Sigmoid colon (tissue), 7 donors: ENCODE measurements around the gene INF2. TPM values are rescaled to one million over a fixed set of nuclear protein-coding genes. Genes with fewer than 3 reads are reported as not detected.

Experiments
- DNase-seq: peaks from one replicate; pipeline ENCODE4 v3.0.0-alpha.2; 2019
- H3K27ac ChIP-seq, 4 donors: fragments of 200-600 bp; sonication (generic); one replicate each; pipeline ENCODE4 v1.5.1; 2016 to 2019; ENCODE audit warnings: mild to moderate bottlenecking in 1 of 4
- H3K27me3 ChIP-seq, 3 donors: fragments of 200-600 bp; sonication (generic); one replicate each; pipeline ENCODE4 v1.5.1; 2019; ENCODE audit warnings: mild to moderate bottlenecking in 1 of 3
- H3K36me3 ChIP-seq, 4 donors: fragments of 200-600 bp; sonication (generic); one replicate each; pipeline ENCODE4 v1.5.1; 2016 to 2019
- H3K4me1 ChIP-seq, 4 donors: fragments of 200-600 bp; sonication (generic); one replicate each; pipeline ENCODE4 v1.5.1; 2017 to 2019
- H3K4me3 ChIP-seq, 4 donors: fragments of 200-600 bp; sonication (generic); one replicate each; pipeline ENCODE4 v1.5.1; 2017 to 2019; ENCODE audit warnings: mild to moderate bottlenecking in 2 of 4, moderate library complexity in 1 of 4
- H3K9me3 ChIP-seq, 4 donors: fragments of 200-600 bp in 3 of 4; sonication (generic) in 3 of 4; one replicate each; pipeline versions ENCODE4 v1.5.1 to v1.6.1; 2013 to 2019
- EP300 ChIP-seq, 4 donors: sonication (generic); formaldehyde crosslinking; IDR thresholded peaks; one replicate each; pipeline ENCODE4 v1.6.1; 2017; ENCODE audit warnings: antibody characterized with exemption in 4 of 4
- POLR2A ChIP-seq, 2 donors: fragments of 450-650 bp; IDR thresholded peaks; one replicate each; pipeline ENCODE4 v1.6.1; 2016; ENCODE audit warnings: antibody characterized with exemption in 2 of 2, mild to moderate bottlenecking in 2 of 2, moderate library complexity in 2 of 2
- POLR2AphosphoS5 ChIP-seq, 4 donors: sonication (generic); formaldehyde crosslinking; IDR thresholded peaks; one replicate each; pipeline ENCODE4 v1.6.1; 2017; ENCODE audit warnings: antibody characterized with exemption in 4 of 4
- WGBS, 2 donors: extraction: QIAGEN DNeasy Blood & Tissue Kit; methylation state at CpG; one replicate each; pipeline ENCODE4 v1.1.7; 2013; 5-methylcytosine and 5-hydroxymethylcytosine counted together
- intact Hi-C: fragments of 100-400 bp; cut with DNase I; formaldehyde crosslinking; loops from one replicate; pipeline ENCODE4 v1.15.1; 2023
- polyA plus RNA-seq, 3 donors: library from polyadenylated mRNA; stranded (reverse); fragments of 200-250 nt; gene quantifications; one replicate each; pipeline ENCODE4 v1.2.3, GENCODE V29; 2013
- total RNA-seq, 4 donors: library from RNA; depleted of rRNA; stranded (reverse); fragments of >200 nt; gene quantifications; one replicate each; pipeline ENCODE4 v1.1.0, GENCODE V29; 2016
- TF ChIP-seq, protein P1 (sequence below), 4 experiments: fragments of 450-650 bp in 3 of 4; fragments of 200-600 bp in 1 of 4; IDR thresholded peaks; one replicate each; pipeline ENCODE4 v1.5.1; 2016 to 2019; ENCODE audit warnings: antibody characterized with exemption in 4 of 4, mild to moderate bottlenecking in 3 of 4, moderate library complexity in 2 of 4
- donor health status: healthy with polysubstance abuse.
- donor health status: Bipolar disorder and iron deficiency.
- donor health status: healthy.

Gene INF2
- total and polyA plus RNA-seq, 7 donors, result 26.3 to 169 (median 67.0) TPM

DNA sequence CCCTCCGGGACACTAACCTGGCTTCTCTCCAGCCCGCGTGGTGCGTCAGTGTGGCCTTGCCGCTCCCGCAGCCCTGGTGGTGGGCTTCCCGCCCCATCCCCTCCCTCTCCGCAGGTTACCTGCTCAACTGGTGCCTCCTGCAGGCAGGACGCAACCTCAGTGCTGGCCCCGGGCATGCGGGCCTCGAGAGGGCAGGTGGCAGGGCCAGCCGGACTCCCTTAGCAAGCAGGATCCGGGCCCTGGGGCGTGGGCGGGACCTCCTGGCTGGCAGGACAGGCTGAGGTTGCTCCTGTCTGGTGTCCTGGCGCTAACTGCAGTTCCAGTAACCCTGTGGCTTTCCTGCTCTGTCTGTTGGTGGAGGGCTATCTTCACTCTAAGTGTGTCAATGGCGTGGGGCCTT lies 26.0 kb downstream of the INF2 start:
- no peaks in the 10 kb centered on the region for H3K9me3 ChIP-seq
- H3K36me3 ChIP-seq, result peaks cover 44 to 75% (median 61%) of the 10 kb centered on the region in 4 donors
- intact Hi-C loops, result no loop called here
- no peaks in the 10 kb centered on the region for H3K27me3 ChIP-seq
- no peaks in the 10 kb centered on the region for H3K4me1 ChIP-seq
- no peak overlapping the region for H3K4me3 ChIP-seq
- TF ChIP-seq POLR2AphosphoS5 (IDR thresholded peaks at IDR 0.05) (no peak), POLR2A (IDR thresholded peaks at IDR 0.05) (no peak), EP300 (IDR thresholded peaks at IDR 0.05) (no peak)
- TF ChIP-seq, protein P1, sequence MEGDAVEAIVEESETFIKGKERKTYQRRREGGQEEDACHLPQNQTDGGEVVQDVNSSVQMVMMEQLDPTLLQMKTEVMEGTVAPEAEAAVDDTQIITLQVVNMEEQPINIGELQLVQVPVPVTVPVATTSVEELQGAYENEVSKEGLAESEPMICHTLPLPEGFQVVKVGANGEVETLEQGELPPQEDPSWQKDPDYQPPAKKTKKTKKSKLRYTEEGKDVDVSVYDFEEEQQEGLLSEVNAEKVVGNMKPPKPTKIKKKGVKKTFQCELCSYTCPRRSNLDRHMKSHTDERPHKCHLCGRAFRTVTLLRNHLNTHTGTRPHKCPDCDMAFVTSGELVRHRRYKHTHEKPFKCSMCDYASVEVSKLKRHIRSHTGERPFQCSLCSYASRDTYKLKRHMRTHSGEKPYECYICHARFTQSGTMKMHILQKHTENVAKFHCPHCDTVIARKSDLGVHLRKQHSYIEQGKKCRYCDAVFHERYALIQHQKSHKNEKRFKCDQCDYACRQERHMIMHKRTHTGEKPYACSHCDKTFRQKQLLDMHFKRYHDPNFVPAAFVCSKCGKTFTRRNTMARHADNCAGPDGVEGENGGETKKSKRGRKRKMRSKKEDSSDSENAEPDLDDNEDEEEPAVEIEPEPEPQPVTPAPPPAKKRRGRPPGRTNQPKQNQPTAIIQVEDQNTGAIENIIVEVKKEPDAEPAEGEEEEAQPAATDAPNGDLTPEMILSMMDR (IDR thresholded peaks at IDR 0.05), result no peak
- H3K27ac ChIP-seq, result no peak overlapping the region
- DNase-seq, result no peak
- WGBS, 2 donors, result 88 to 92% methylated on average over 18 of the region's 18 CpGs

DNA sequence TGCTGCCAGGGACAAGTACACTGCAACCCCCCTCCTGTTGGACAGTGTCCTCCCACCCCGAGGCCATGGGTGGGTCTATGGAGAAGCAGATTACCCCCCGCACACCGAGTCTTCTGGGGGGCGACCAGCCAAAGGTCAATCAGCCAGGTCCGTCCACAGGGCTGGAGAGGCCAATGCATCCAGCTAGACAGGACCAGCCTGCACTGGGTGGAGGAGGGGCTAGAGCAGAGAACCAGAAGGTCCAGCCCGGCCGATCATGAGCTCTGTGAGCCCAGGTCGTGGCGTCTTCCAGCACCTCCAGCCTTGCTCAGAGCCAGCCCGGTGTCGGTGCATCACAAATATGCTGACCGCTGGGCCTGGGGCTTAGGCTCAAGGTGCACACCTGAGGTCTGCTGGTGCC lies 26.5 kb downstream of the INF2 start:
- no peak for TF ChIP-seq POLR2AphosphoS5 (IDR thresholded peaks at IDR 0.05)
- TF ChIP-seq, protein P1 (IDR thresholded peaks at IDR 0.05), result no peak
- TF ChIP-seq POLR2A (IDR thresholded peaks at IDR 0.05), result no peak
- TF ChIP-seq EP300 (IDR thresholded peaks at IDR 0.05), result no peak
- no peaks in the 10 kb centered on the region for H3K4me1 ChIP-seq
- no peak overlapping the region for H3K4me3 ChIP-seq
- no peaks in the 10 kb centered on the region for H3K27me3 ChIP-seq
- no peak overlapping the region for H3K27ac ChIP-seq
- intact Hi-C loops, result no loop called here
- no peak for DNase-seq
- H3K36me3 ChIP-seq, result peaks cover 40 to 71% (median 56%) of the 10 kb centered on the region in 4 donors
- 93 to 94% methylated on average over 12 of the region's 12 CpGs for WGBS, 2 donors
- H3K9me3 ChIP-seq, result no peaks in the 10 kb centered on the region

DNA sequence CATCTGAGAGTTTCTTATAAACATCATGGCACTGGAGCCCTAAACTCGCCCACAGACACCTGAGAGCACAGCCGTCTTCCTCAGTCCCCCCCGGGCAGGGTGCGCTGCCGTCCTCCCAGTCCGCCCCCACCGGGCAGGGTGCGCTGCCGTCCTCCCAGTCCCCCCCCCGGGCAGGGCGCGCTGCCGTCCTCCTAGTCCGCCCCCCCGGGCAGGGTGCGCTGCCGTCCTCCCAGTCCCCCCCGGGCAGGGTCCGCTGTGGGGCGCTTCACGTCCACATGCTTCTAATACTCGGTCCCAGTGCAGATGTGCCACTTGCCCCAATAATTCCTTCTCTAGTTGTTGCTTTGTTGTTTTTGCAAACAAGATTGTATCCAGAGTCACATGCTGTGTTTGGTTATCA lies 27.7 kb downstream of the INF2 start:
- Histone ChIP-seq H3K36me3 (peaks cover 28 to 58% (median 43%) of the 10 kb centered on the region in 4 donors), H3K4me3 (no peak overlapping the region), H3K27ac (no peak overlapping the region), H3K9me3 (no peaks in the 10 kb centered on the region), H3K4me1 (peaks cover 0 to 9% (median 6%) of the 10 kb centered on the region in 4 donors), H3K27me3 (no peaks in the 10 kb centered on the region)
- WGBS, 2 donors, result 92% methylated on average over 22 of the region's 22 CpGs
- TF ChIP-seq POLR2AphosphoS5 (IDR thresholded peaks at IDR 0.05), result no peak
- no peak for TF ChIP-seq EP300 (IDR thresholded peaks at IDR 0.05)
- no peak for TF ChIP-seq POLR2A (IDR thresholded peaks at IDR 0.05)
- TF ChIP-seq, protein P1 (IDR thresholded peaks at IDR 0.05), result no peak
- DNase-seq, result no peak
- intact Hi-C loops, result no loop called here

DNA sequence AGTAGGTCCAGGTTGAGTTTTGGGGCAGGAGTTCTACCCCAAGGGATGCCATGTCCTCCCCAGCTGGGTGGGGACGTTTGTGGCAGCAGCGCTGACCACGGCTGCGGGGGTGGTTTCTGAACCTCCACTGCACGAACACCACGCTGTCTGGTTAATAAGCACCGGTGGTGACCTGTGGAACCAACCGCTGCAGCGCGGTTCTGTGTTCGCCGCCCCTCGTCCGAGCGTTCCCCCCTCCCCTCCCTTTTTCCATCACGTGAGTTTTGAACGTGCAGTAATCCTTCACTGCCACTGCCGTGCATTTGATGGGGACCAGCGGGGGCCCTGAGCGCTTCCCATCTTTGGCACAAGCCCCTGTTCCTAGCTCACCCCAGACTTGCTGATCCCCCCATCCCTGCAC lies 28.2 kb downstream of the INF2 start:
- WGBS, 2 donors, result 75 to 76% methylated on average over 20 of the region's 20 CpGs
- Histone ChIP-seq H3K4me3 (no peak overlapping the region), H3K27me3 (no peaks in the 10 kb centered on the region), H3K4me1 (peaks cover 0 to 14% (median 11%) of the 10 kb centered on the region in 4 donors), H3K27ac (no peak overlapping the region), H3K9me3 (no peaks in the 10 kb centered on the region), H3K36me3 (peaks cover 24 to 53% (median 38%) of the 10 kb centered on the region in 4 donors)
- TF ChIP-seq POLR2AphosphoS5 (IDR thresholded peaks at IDR 0.05) (no peak), POLR2A (IDR thresholded peaks at IDR 0.05) (no peak), EP300 (IDR thresholded peaks at IDR 0.05) (no peak)
- TF ChIP-seq, protein P1 (IDR thresholded peaks at IDR 0.05), result no peak
- no peak for DNase-seq
- intact Hi-C loops, result no loop called here

DNA sequence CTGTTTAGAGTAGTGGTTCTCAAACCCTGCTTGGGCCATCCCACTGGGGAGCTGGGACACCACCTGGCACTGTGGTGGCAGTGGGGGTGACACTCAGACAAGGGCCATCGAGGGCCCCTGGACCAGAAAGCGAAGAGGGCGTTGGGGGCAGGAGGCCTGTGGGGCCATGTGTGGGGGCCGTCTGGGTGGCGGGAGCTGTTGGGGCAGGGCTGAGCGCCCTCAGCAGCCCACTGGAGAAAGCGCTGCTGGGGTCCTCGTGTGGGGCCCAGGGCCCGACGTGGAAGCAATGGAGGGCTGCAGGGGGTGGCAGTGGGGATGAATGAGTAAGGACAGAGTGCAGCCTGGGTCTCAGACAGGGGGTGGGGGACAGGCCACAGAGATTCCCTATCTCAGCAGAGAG lies 28.7 kb downstream of the INF2 start:
- H3K9me3 ChIP-seq, result no peaks in the 10 kb centered on the region
- H3K27me3 ChIP-seq, result no peaks in the 10 kb centered on the region
- H3K27ac ChIP-seq, result no peak overlapping the region
- TF ChIP-seq EP300 (IDR thresholded peaks at IDR 0.05) (no peak), POLR2A (IDR thresholded peaks at IDR 0.05) (no peak), POLR2AphosphoS5 (IDR thresholded peaks at IDR 0.05) (no peak)
- TF ChIP-seq, protein P1 (IDR thresholded peaks at IDR 0.05), result no peak
- 91% methylated on average over 10 of the region's 10 CpGs for WGBS, 2 donors
- intact Hi-C loops, result no loop called here
- peaks cover 19 to 48% (median 33%) of the 10 kb centered on the region in 4 donors for H3K36me3 ChIP-seq
- no peak for DNase-seq
- H3K4me1 ChIP-seq, result peaks cover 0 to 17% (median 16%) of the 10 kb centered on the region in 4 donors
- no peak overlapping the region for H3K4me3 ChIP-seq
